HepG2 (cell line): ENCODE results near the gene PHKG2. TPM values are rescaled to one million over a fixed set of nuclear protein-coding genes. Genes with fewer than 3 reads are reported as not detected.

ENCODE experiments used
- CCDC6 ChIP-seq: sonication (generic); formaldehyde crosslinking; IDR thresholded peaks from 2 replicates; pipeline ENCODE4 v1.8.1; 2022; ENCODE audit warnings: mild to moderate bottlenecking, missing genetic modification reagents, moderate library complexity
- CERS6 ChIP-seq: sonication (generic); formaldehyde crosslinking; IDR thresholded peaks from 2 replicates; pipeline ENCODE4 v1.5.0; 2020; ENCODE audit warnings: missing genetic modification reagents
- EP300 ChIP-seq, 3 experiments: sonication (generic) in 1 of 3; formaldehyde crosslinking in 1 of 3; IDR thresholded peaks; 2 replicates each; pipeline versions ENCODE4 v1.5.1 to v1.6.1; 2011 to 2020; ENCODE audit warnings: low read depth in 2 of 3, low read length in 2 of 3, borderline replicate concordance in 1 of 3, improper control_type of control experiment in 1 of 3, mild to moderate bottlenecking in 1 of 3, missing genetic modification reagents in 1 of 3, moderate library complexity in 1 of 3
- FOXP1 ChIP-seq, 2 experiments: fragments of 450-650 bp in 1 of 2; IDR thresholded peaks; 2 replicates each; pipeline ENCODE4 v1.6.1; 2017 to 2018; ENCODE audit warnings: antibody characterized with exemption in 1 of 2
- HINFP ChIP-seq: sonication (generic); formaldehyde crosslinking; IDR thresholded peaks from 2 replicates; pipeline ENCODE4 v1.4.0; 2020; ENCODE audit warnings: low read depth, mild to moderate bottlenecking, missing genetic modification reagents
- HNRNPLL ChIP-seq: fragments of 200-400 bp; formaldehyde crosslinking; IDR thresholded peaks from 2 replicates; pipeline ENCODE4 v1.6.1; 2017; ENCODE audit warnings: mild to moderate bottlenecking, low read depth, low read length; ENCODE audit not compliant: poor library complexity, severe bottlenecking
- NCOR1 ChIP-seq: fragments of 200-600 bp; sonication (generic); IDR thresholded peaks from 2 replicates; pipeline ENCODE4 v1.7.0; 2017; ENCODE audit warnings: antibody characterized with exemption, low read length, borderline replicate concordance
- RBM22 ChIP-seq: fragments of 200-400 bp; formaldehyde crosslinking; optimal IDR thresholded peaks from 2 replicates; pipeline ENCODE3; 2017; ENCODE audit warnings: mild to moderate bottlenecking, low read length, moderate library complexity
- RNF2 ChIP-seq: fragments of 450-650 bp; conservative IDR thresholded peaks from 2 replicates; pipeline ENCODE4 v1.6.1; 2016; ENCODE audit warnings: low read depth
- ZFP36L2 ChIP-seq: sonication (generic); formaldehyde crosslinking; IDR thresholded peaks from 2 replicates; pipeline ENCODE4 v1.4.0; 2020; ENCODE audit warnings: missing genetic modification reagents
- ZNF766 ChIP-seq: sonication (generic); formaldehyde crosslinking; IDR thresholded peaks from 2 replicates; pipeline ENCODE4 v1.5.0; 2020; ENCODE audit warnings: missing genetic modification reagents, borderline replicate concordance
- ZNF839 ChIP-seq: sonication (generic); formaldehyde crosslinking; IDR thresholded peaks from 2 replicates; pipeline ENCODE4 v1.4.0; 2020; ENCODE audit warnings: missing genetic modification reagents, mild to moderate bottlenecking, borderline replicate concordance
- polyA plus RNA-seq, 8 experiments: library from polyadenylated mRNA; depleted of rRNA in 3 of 8; stranded (reverse) in 7 of 8; unstranded in 1 of 8; fragments of >200 nt; fragmentation: Illumina TruSeq in 4 of 8; extraction: Trizol in 4 of 8; gene quantifications; 2 replicates each; pipeline versions ENCODE4 v1.2.1 to v1.2.3, GENCODE V29; 2011 to 2016; ENCODE audit warnings: low read depth in 4 of 8, missing spikeins in 1 of 8, mixed read lengths in 1 of 8; ENCODE audit not compliant: insufficient read depth in 1 of 8
- total RNA-seq, 5 experiments: library from RNA; depleted of rRNA; stranded (reverse); fragments of >200 nt; fragmentation: Illumina TruSeq; extraction: Trizol; gene quantifications; 2 replicates each; pipeline ENCODE4 v1.2.3, GENCODE V29; 2016; ENCODE audit warnings: low read depth in 1 of 5
- TF ChIP-seq, protein P1 (sequence below): sonication (generic); formaldehyde crosslinking; IDR thresholded peaks from 2 replicates; pipeline ENCODE4 v1.4.0; 2020; ENCODE audit warnings: missing genetic modification reagents
- TF ChIP-seq, protein P2 (sequence below), 2 experiments: sonication (generic) in 1 of 2; formaldehyde crosslinking in 1 of 2; IDR thresholded peaks; 2 replicates each; pipeline versions ENCODE4 v1.4.0 to v1.6.1; 2018 to 2020; ENCODE audit warnings: missing genetic modification reagents in 2 of 2, borderline replicate concordance in 1 of 2, low read depth in 1 of 2, mild to moderate bottlenecking in 1 of 2, missing biosample characterization in 1 of 2

Gene PHKG2
- total and polyA plus RNA-seq, 2 of the 13 experiments (the other 11 are each of a cell fraction or from before 2014, with no cell fraction given) = 37.4 to 42.1 TPM

DNA sequence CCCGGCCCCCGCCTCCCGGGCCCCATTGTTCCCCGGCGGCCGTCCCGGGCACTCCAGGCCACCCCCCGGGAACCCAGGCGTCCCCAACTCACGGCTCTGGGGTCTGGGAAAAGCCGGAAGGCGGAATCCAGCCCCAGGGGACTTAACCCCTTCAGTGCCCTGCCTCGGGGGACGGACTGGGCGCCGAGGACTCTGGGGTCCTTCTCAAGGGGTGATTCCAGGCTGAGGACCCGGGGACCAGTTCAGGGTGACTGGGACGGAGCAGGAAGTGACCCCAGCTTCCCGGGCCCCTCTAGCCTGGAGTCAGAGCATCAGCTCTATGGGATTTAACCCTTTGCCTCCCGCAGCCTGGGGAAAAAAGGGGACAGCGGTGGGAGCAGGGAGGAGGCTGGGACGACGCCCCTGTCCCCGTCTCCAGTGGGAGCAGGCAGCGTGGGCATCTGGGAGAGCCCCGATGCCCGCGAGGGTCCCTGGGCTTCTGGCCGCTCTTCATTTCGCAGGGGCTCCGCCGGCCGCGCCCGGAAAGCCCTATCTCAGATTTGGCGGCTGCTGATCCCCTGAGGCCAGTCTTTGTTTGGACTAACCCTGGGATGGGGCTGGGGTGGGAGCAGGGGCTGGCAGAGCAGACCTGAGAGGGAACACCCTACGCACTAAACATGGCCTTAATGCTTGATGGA, 38.8 kb downstream of the PHKG2 start, which contains the start of gene ZNF629 (continued):
- TF ChIP-seq ZNF839 (CRISPR knock-in tag) = peak; percentile 15; the same call in 1 of the 2 replicates
- no peak for TF ChIP-seq ZFP36L2 (CRISPR knock-in tag)
- TF ChIP-seq CERS6 (CRISPR knock-in tag) = no peak
- peak; percentile 8; the same call in 1 of the 2 replicates for TF ChIP-seq CCDC6 (CRISPR knock-in tag)
- TF ChIP-seq NCOR1 = peak; percentile 33
- peak in 1 of 2 experiments; percentile 46; a peak in 2 of 4 replicates for TF ChIP-seq EP300 (IDR thresholded peaks at IDR 0.05; ENCODE audit: low read depth in 2 of 2, low read length in 2 of 2)
- TF ChIP-seq EP300 (CRISPR knock-in tag; IDR thresholded peaks at IDR 0.05; ENCODE audit: borderline replicate concordance) = no peak; the same call in 1 of the 2 replicates
- TF ChIP-seq RNF2 = no peak
- no peak for TF ChIP-seq RBM22
- TF ChIP-seq HNRNPLL = peak; percentile 59
- no peak for TF ChIP-seq FOXP1 (IDR thresholded peaks at IDR 0.05)
- TF ChIP-seq FOXP1 (CRISPR knock-in tag; IDR thresholded peaks at IDR 0.05) = no peak; the same call in 1 of the 2 replicates
- 0 out of 2 replicates have a peak, but pooled peaks have one; percentile 21 for TF ChIP-seq HINFP
- 0 out of 2 replicates have a peak, but pooled peaks have one; percentile 54 for TF ChIP-seq ZNF766 (CRISPR knock-in tag)
- TF ChIP-seq, protein P1, sequence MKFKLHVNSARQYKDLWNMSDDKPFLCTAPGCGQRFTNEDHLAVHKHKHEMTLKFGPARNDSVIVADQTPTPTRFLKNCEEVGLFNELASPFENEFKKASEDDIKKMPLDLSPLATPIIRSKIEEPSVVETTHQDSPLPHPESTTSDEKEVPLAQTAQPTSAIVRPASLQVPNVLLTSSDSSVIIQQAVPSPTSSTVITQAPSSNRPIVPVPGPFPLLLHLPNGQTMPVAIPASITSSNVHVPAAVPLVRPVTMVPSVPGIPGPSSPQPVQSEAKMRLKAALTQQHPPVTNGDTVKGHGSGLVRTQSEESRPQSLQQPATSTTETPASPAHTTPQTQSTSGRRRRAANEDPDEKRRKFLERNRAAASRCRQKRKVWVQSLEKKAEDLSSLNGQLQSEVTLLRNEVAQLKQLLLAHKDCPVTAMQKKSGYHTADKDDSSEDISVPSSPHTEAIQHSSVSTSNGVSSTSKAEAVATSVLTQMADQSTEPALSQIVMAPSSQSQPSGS (CRISPR knock-in tag) = peak; percentile 73
- TF ChIP-seq, protein P2, sequence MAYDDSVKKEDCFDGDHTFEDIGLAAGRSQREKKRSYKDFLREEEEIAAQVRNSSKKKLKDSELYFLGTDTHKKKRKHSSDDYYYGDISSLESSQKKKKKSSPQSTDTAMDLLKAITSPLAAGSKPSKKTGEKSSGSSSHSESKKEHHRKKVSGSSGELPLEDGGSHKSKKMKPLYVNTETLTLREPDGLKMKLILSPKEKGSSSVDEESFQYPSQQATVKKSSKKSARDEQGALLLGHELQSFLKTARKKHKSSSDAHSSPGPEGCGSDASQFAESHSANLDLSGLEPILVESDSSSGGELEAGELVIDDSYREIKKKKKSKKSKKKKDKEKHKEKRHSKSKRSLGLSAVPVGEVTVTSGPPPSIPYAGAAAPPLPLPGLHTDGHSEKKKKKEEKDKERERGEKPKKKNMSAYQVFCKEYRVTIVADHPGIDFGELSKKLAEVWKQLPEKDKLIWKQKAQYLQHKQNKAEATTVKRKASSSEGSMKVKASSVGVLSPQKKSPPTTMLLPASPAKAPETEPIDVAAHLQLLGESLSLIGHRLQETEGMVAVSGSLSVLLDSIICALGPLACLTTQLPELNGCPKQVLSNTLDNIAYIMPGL (CRISPR knock-in tag; IDR thresholded peaks at IDR 0.05; ENCODE audit: borderline replicate concordance in 1 of 2, low read depth in 1 of 2) = peak; percentile 76 to 96
